Astrocyte of the spinal cord (primary cell): ENCODE measurements around the gene PLK5.

Experiments
- DNase-seq: peaks from one replicate; pipeline ENCODE4 v3.0.0; 2011; ENCODE audit warnings: low read depth, low spot score
- H3K4me3 ChIP-seq: 2 replicates; pipeline ENCODE4 v1.5.1; 2011; ENCODE audit warnings: low read depth, mild to moderate bottlenecking, low read length, moderate library complexity
- in situ Hi-C: cut with HindIII; loops from 2 replicates; pipeline ENCODE4 v1.10.0; 2017; ENCODE audit warnings: low sequenced_read_pairs
- TF ChIP-seq, protein P1 (sequence below): IDR thresholded peaks from 2 replicates; pipeline ENCODE4 v1.5.1; 2012; ENCODE audit warnings: low read depth, mild to moderate bottlenecking, low read length, inconsistent platforms

Gene PLK5

DNA sequence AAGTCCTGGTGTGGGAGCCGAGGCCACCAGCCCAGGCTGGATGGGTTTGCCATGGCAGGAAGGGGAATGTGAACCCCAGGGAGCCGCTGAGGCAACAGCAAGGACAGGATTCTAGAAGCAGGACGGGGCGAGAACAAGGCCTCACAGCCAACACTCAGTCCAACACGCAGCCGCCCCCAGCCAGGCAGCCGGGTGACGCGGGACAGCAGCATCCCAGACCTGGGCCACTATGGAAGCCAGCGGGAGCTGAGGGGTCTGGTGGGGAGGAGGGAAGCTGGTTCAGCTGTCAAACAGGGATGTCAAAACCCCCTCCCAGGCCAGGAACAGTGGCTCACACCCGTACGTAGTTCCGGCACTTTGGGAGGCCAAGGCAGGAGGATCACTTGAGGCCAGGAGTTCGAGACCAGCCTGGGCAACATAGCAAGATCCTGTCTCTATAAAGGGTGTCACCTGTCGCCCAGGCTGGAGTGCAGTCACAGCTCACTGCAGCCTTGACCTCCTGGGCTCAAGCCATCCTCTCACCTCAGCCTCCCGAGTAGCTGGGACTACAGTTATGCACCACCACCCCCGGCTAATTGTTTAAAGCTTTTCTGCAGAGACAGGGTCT lies 37.5 kb downstream of the PLK5 start:
- no peak overlapping the region for H3K4me3 ChIP-seq

DNA sequence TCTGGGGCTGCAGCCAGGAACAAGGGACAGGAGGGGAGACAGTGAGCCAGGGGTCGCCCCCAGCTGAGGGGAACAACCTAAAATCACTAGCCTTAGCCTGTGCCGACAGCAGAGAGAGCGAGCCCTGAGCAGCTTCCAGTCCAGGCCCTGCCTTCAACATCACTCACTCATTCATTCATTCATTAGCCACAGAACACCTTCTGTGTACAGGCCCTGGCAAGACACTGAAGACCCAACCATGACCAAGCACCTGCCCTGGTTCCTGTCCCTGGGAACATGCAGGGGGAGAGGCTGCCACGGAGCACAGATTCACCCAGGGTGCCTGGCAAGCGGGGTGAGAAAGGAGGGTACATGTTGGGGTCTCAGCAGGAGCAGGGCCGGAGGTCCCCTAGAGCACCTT lies 39.4 kb downstream of the PLK5 start:
- in situ Hi-C loops, result no loop called here
- DNase-seq, result no peak
- H3K4me3 ChIP-seq, result no peak overlapping the region
- TF ChIP-seq, protein P1, sequence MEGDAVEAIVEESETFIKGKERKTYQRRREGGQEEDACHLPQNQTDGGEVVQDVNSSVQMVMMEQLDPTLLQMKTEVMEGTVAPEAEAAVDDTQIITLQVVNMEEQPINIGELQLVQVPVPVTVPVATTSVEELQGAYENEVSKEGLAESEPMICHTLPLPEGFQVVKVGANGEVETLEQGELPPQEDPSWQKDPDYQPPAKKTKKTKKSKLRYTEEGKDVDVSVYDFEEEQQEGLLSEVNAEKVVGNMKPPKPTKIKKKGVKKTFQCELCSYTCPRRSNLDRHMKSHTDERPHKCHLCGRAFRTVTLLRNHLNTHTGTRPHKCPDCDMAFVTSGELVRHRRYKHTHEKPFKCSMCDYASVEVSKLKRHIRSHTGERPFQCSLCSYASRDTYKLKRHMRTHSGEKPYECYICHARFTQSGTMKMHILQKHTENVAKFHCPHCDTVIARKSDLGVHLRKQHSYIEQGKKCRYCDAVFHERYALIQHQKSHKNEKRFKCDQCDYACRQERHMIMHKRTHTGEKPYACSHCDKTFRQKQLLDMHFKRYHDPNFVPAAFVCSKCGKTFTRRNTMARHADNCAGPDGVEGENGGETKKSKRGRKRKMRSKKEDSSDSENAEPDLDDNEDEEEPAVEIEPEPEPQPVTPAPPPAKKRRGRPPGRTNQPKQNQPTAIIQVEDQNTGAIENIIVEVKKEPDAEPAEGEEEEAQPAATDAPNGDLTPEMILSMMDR, result no peak

More for the DNA sequence above, 37.5 kb downstream of the PLK5 start:
- DNase-seq, result no peak
- TF ChIP-seq, protein P1, result no peak
- in situ Hi-C loops, result no loop called here

DNA sequence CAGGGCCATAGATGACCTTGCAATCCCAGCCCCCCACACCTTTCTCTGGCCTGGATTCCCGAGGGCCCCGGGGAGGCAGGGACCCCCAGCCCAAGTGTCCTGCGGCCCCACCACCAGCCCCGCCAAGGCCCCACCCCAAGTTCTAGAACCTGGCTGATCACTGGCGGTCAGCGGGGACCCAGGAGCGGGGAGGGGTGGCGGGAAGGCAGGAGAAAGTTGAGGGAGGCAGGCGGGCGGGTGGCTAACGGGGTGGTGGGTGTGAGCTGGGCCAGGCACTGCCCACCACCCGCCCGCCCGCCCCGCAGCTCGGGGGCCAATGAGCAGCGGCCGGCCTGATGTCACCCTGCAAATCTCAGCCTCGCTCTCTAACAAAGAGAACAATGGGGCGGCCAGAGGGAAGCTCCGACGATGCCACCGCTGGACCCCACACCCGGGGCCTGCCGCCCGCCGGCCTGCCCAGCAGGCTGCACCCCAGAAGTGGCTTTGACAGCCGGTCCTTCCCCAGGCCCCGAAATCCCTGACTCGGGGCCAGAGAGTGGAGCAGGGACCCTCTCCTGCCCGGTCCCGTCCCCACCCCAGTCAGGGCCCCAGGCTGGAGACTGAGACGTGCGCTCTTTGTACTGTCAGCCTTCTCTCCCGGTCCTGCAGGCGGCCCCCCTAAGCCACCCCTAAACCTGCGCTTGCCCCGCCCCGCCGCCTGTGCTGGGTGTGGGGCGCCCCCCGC lies 42.7 kb downstream of the PLK5 start:
- H3K4me3 ChIP-seq, result peak overlapping the region; percentile 62
- TF ChIP-seq, protein P1, result no peak
- DNase-seq, result peak; percentile 88
- in situ Hi-C loops, result no loop called here

DNA sequence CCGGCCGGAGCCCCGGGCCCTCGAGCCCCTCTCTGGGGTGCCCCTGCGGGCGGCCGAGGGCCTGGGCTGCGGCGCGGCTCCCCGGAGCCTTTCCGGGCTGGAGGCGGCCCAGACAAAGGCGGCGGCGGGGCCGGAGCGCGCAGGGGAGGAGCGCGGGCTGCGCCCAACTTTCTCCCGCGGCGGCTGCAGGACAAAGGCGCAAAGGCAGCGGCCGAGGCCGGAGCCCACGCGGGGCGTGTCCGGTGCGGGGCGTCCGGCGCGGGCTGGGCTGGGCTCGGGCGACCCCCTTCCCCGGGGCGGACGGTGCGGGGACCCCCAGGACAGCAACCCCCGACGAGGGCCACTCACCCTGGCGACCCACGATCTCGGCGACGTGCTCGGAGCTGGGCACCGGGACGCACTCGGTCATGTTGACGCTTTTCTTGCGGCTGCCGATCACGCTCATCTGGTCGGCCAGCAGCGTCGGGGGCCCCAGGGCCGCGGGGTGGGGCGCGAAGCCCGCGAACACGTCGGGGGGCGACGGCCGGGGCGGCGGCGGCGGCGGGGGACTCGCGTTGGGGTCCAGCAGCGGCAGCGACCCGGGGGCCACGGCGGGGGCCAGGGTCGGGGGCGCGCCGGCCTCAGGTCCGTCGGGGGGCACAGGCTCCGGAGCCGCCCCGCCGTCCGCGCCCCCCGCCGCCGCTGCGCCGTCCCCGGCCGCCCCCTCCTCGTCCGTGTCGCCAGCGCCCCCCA lies 43.4 kb downstream of the PLK5 start:
- H3K4me3 ChIP-seq, result peak overlapping the region; percentile 62
- in situ Hi-C loops, result no loop called here
- peak; percentile 8 for DNase-seq
- TF ChIP-seq, protein P1, result no peak

DNA sequence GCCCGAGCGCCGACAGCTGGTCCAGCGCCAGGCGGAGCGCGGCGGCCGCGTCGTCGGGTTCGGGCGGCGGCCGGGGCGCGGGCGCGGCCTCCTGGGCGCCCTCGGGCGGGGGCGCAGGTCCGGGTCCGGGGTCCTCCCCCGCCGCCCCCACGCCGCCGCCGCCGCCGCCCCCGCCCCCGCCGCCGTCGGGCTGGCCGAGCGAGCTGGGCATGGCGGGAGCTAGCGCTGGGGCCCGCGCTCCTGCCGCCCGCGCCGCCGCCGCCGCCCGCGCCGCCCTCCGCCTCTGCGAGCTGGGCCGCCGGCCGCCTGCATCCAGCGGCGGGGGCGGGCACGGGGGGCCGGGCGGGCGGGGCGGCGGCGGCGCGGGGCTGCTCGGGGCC lies 44.0 kb downstream of the PLK5 start:
- H3K4me3 ChIP-seq, result peak overlapping the region; percentile 62
- in situ Hi-C loops, result no loop called here
- TF ChIP-seq, protein P1, result no peak
- DNase-seq, result no peak

DNA sequence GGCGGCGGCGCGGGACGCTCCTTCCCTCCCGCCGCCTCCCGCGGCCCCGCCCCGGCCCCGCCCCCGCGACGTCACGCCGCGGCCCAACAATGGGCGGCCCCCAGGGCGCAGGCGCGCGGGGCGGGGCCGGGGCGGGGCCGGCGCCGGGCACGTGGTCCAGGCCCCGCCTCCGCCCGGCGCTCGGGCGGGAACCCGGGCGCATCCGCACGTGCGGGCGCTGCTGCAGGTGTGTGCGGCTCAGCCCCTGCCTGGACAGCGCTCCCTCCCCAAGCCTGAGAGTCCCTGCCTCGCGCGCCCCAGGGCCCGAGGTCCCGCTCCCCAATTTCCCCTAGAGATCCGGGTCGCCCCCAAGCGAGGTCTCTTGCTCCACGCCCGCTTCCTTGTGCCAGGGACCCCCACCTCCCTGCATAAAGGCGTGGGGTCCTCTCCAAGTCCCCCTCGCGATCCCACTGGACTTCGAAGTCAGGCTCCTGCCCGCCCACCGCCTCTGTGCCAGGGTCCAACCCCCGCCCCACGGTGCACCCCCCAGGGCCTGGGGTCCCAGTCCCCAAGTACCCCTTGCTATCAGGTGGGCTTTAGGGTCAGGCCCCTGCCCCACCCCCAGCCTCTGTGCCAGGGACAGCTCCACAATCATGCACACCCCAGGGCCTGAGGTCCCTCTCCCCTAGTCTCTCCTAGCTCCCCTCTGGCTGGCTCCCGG lies 44.6 kb downstream of the PLK5 start, which contains the start of gene MEX3D:
Gene MEX3D (minus strand): TSS at position 6 of the 700 bp plus-strand sequence. CDS start 267 bp downstream, outside the sequence.
- TF ChIP-seq, protein P1, result no peak

More for the DNA sequence above, 44.6 kb downstream of the PLK5 start, which contains the start of gene MEX3D:
- peak within 1 kb of the TSS; percentile 62 for H3K4me3 ChIP-seq
- DNase-seq, result peak; percentile 56
- in situ Hi-C loops, result no loop called here
